ENCODE measurements around the gene EIF5B. TPM values are rescaled to one million over a fixed set of nuclear protein-coding genes. Genes with fewer than 3 reads are reported as not detected.
A peak's percentile ranks its signal among the peaks of the same experiment; 100 is the strongest.

The EIF5B gene
- total and polyA plus RNA-seq, 2 experiments from 2014 or later: 18.3 to 19.1 TPM

DNA sequence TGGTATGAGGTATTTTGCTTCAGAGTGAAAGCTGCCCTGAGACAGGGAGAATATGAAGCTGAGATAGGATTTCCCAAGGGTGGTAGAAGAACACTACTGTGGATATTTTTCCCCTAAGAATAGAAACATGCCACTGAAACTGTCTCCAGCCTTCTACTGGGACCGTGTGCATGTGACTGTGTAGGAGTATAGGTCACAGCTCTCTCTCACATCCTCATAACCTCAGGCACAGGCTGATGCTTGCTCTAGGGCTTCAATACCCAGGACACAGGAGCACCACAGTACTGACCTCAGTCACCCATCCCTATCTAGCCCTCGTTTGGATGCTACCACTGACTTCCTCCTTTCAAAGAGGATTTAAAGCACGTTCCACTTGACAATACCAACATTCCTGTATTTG, 85.4 kb downstream of the EIF5B start:
- H3K36me3 ChIP-seq (replicated peaks; ENCODE audit: insufficient read depth, low read depth): no peaks in the 10 kb centered on the region
- WGBS (ENCODE audit: low lambda C conversion rate, missing lambda C conversion rate): 82% methylated on average over 3 of the region's 3 CpGs

GRCh38 chr2:99424371-99424770, 87.2 kb downstream of the EIF5B start:
- Histone ChIP-seq H3K9me3 (ENCODE audit: low read depth) (no peaks in the 10 kb centered on the region), H3K27ac (no peak overlapping the region), H3K9me2 (replicated peaks; ENCODE audit: insufficient read depth) (no peaks in the 10 kb centered on the region), H2AFZ (no peak overlapping the region), H4K20me1 (ENCODE audit: insufficient read depth, poor library complexity, severe bottlenecking) (no peaks in the 10 kb centered on the region), H3K4me1 (ENCODE audit: insufficient read depth) (no peaks in the 10 kb centered on the region), H3K4me2 (no peak overlapping the region), H3K36me3 (replicated peaks; ENCODE audit: insufficient read depth, low read depth) (no peaks in the 10 kb centered on the region), H3K27me3 (no peaks in the 10 kb centered on the region), H3K79me2 (no peaks in the 10 kb centered on the region), H3K4me3 (no peak overlapping the region)
- TF ChIP-seq CTCF (IDR thresholded peaks at IDR 0.05; ENCODE audit: poor library complexity): no peak
- no peak for DNase-seq (ENCODE audit: low spot score)

More for the DNA sequence above, 85.4 kb downstream of the EIF5B start:
- no peak for DNase-seq (ENCODE audit: low spot score)
- Histone ChIP-seq H3K27ac (no peak overlapping the region), H4K20me1 (ENCODE audit: insufficient read depth, poor library complexity, severe bottlenecking) (no peaks in the 10 kb centered on the region), H2AFZ (no peak overlapping the region), H3K27me3 (no peaks in the 10 kb centered on the region), H3K9me3 (ENCODE audit: low read depth) (no peaks in the 10 kb centered on the region), H3K4me3 (no peak overlapping the region), H3K79me2 (no peaks in the 10 kb centered on the region), H3K4me1 (ENCODE audit: insufficient read depth) (no peaks in the 10 kb centered on the region), H3K9me2 (replicated peaks; ENCODE audit: insufficient read depth) (no peaks in the 10 kb centered on the region), H3K4me2 (no peak overlapping the region)
- no peak for TF ChIP-seq EZH2phosphoT487 (IDR thresholded peaks at IDR 0.05; ENCODE audit: low read depth, severe bottlenecking, unreplicated experiment)
- no peak for TF ChIP-seq EZH2 (IDR thresholded peaks at IDR 0.05; ENCODE audit: borderline replicate concordance)
- no peak for TF ChIP-seq CTCF (IDR thresholded peaks at IDR 0.05; ENCODE audit: poor library complexity)

DNA sequence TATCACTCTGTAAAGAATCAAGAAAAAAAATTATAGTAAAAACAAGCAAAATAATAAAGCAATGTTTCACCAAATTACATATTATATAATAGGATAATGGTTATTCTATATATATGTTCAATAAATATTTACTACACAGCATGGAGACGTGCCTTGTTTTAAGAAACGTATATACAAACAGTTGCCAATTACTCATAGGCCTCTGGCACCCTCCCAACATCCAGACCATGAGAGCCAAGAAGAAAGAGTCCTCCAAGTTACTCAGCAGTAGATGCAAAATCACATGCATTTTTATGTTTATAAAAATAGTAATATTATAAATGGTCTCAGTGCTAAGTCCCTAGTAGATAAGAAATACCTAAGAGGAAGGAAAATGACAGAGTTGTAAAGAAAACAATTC, 87.8 kb downstream of the EIF5B start:
- H3K4me1 ChIP-seq (ENCODE audit: insufficient read depth): no peaks in the 10 kb centered on the region
- no peak for TF ChIP-seq EZH2 (IDR thresholded peaks at IDR 0.05; ENCODE audit: borderline replicate concordance)
- no peak overlapping the region for H3K27ac ChIP-seq
- no peaks in the 10 kb centered on the region for H3K27me3 ChIP-seq
- 61% methylated on average over 2 of the region's 2 CpGs for WGBS (ENCODE audit: low lambda C conversion rate, missing lambda C conversion rate)
- no peak for DNase-seq (ENCODE audit: low spot score)
- H3K4me3 ChIP-seq: no peak overlapping the region
- H2AFZ ChIP-seq: no peak overlapping the region
- no peaks in the 10 kb centered on the region for H3K9me2 ChIP-seq (replicated peaks; ENCODE audit: insufficient read depth)
- no peaks in the 10 kb centered on the region for H3K9me3 ChIP-seq (ENCODE audit: low read depth)
- no peaks in the 10 kb centered on the region for H3K36me3 ChIP-seq (replicated peaks; ENCODE audit: insufficient read depth, low read depth)
- no peaks in the 10 kb centered on the region for H4K20me1 ChIP-seq (ENCODE audit: insufficient read depth, poor library complexity, severe bottlenecking)
- H3K4me2 ChIP-seq: no peak overlapping the region
- no peaks in the 10 kb centered on the region for H3K79me2 ChIP-seq

GRCh38 chr2:99430614-99431291, 93.6 kb downstream of the EIF5B start:
- TF ChIP-seq CTCF (IDR thresholded peaks at IDR 0.05; ENCODE audit: poor library complexity) (no peak), EZH2phosphoT487 (IDR thresholded peaks at IDR 0.05; ENCODE audit: low read depth, severe bottlenecking, unreplicated experiment) (no peak), EZH2 (IDR thresholded peaks at IDR 0.05; ENCODE audit: borderline replicate concordance) (no peak)
- Histone ChIP-seq H3K9me2 (replicated peaks; ENCODE audit: insufficient read depth) (no peaks in the 10 kb centered on the region), H3K4me3 (no peak overlapping the region), H3K4me1 (ENCODE audit: insufficient read depth) (no peaks in the 10 kb centered on the region), H4K20me1 (ENCODE audit: insufficient read depth, poor library complexity, severe bottlenecking) (no peaks in the 10 kb centered on the region), H3K27ac (peak overlapping the region; percentile 43), H3K9me3 (ENCODE audit: low read depth) (no peaks in the 10 kb centered on the region), H3K27me3 (no peaks in the 10 kb centered on the region), H3K36me3 (replicated peaks; ENCODE audit: insufficient read depth, low read depth) (no peaks in the 10 kb centered on the region), H2AFZ (no peak overlapping the region), H3K4me2 (peak overlapping the region; percentile 17), H3K79me2 (no peaks in the 10 kb centered on the region)
- 65% methylated on average over 4 of the region's 4 CpGs for WGBS (ENCODE audit: low lambda C conversion rate, missing lambda C conversion rate)
- no peak for DNase-seq (ENCODE audit: low spot score)

Measured in hepatocyte (in vitro differentiated cells).